B cell (primary cell): ENCODE measurements around the gene AHDC1.

ENCODE experiments used
- EZH2 ChIP-seq: IDR thresholded peaks from 2 replicates; pipeline ENCODE4 v1.6.1; 2012; ENCODE audit warnings: borderline replicate concordance, low read depth, mild to moderate bottlenecking, moderate library complexity, low read length; ENCODE audit not compliant: insufficient read depth, poor library complexity, severe bottlenecking
- TF ChIP-seq, protein P1 (sequence below): fragments of 200-600 bp; IDR thresholded peaks from one replicate; pipeline ENCODE4 v1.8.0; 2022; ENCODE audit warnings: antibody characterized with exemption, mild to moderate bottlenecking

DNA sequence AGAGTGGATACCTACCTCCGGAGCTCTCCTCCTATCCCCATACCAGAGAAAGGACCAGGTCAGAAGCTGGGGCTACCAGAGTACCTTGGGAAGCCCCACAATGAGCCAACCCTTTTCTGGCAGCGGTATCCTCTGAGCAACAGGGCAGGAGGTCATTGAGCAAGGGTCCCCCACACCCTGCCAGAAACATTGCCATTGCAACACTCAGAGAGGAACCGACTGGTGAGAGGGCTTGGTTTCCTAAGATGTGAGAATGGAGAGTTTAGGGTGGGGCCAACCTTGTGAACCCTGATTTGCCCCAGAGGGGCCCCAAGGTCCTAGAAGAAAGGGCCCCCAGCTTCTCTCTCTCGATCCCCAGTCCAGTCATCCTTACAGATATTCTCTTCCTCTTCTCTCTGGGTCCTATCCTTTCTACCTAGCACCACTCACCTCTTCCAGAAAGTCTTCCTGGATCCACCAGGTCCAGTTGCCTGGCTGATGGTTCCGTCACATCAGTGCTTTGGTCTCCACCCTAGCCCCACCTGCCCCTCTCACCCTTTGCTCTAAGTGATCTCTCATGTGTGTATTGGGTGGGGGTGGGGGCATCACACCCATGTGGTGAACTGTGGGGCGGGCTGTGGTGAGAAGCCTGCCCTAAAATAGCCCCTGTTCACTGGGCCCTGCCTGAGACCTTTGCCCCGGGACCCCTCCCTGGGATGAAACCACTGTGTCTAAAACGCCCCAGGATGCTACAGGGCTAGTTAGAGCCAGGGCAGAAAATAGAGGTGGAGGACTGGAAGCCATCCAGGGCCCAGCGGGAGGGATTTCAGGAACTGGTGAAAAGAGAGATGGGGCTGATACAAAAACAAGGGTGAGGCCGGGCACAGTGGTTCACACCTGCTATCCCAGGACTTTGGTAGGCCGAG is 22.3 kb upstream of the AHDC1 start:
- TF ChIP-seq, protein P1, sequence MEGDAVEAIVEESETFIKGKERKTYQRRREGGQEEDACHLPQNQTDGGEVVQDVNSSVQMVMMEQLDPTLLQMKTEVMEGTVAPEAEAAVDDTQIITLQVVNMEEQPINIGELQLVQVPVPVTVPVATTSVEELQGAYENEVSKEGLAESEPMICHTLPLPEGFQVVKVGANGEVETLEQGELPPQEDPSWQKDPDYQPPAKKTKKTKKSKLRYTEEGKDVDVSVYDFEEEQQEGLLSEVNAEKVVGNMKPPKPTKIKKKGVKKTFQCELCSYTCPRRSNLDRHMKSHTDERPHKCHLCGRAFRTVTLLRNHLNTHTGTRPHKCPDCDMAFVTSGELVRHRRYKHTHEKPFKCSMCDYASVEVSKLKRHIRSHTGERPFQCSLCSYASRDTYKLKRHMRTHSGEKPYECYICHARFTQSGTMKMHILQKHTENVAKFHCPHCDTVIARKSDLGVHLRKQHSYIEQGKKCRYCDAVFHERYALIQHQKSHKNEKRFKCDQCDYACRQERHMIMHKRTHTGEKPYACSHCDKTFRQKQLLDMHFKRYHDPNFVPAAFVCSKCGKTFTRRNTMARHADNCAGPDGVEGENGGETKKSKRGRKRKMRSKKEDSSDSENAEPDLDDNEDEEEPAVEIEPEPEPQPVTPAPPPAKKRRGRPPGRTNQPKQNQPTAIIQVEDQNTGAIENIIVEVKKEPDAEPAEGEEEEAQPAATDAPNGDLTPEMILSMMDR = no peak
- TF ChIP-seq EZH2 = no peak
